ENCODE measurements around the gene ADORA1. TPM values are rescaled to one million over a fixed set of nuclear protein-coding genes. Genes with fewer than 3 reads are reported as not detected.

ADORA1 gene
- total and polyA plus RNA-seq, 10 of the 15 experiments (the other 5 are each of a cell fraction or from before 2014, with no cell fraction given) = not detected

DNA sequence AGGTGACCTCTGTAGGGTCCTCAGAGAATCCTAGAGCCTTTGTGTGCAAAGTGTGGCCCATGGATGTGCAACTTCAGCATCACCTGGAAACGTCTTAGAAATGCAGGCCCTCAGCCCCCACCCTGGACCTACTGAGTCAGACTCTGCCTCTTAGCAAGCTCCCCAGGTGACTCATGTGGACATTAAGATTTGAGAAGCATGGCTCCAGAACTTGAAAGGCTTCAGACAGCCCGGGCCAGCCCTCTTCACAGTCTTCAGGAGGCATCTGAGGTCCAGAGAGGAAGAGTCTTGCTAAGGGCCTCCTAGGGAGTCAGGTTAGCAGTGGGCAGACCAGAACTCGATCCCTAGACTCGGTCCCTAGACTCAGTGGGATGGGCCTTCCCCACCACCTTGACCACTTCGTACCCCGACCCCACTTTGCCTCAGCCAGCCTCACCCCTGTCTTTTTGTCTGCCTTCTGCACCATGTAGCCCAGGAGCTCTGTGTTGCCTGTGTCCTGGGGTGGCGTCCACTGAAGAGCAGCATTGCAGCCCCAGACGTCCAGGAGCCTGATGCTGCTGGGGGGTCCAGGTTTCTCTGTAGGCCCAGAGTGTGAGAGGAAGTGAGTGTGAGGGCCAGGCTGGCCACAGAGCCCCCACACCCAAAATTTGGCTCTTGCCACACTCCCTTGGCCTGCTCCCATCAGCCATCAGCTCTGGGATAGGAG lies 43.3 kb downstream of the ADORA1 start:
- Histone ChIP-seq H3K9me3 (replicated peaks; ENCODE audit: control insufficient read depth, insufficient read depth, low read length) (no peaks in the 10 kb centered on the region), H3K4me3 (no peak overlapping the region), H3K27ac (ENCODE audit: control insufficient read depth, insufficient read depth) (no peak overlapping the region), H3K9ac (ENCODE audit: control insufficient read depth, insufficient read depth, low read length) (no peak overlapping the region), H3K79me2 (ENCODE audit: control insufficient read depth, insufficient read depth, low read length) (no peaks in the 10 kb centered on the region), H3K4me2 (ENCODE audit: control insufficient read depth, insufficient read depth) (no peak overlapping the region), H4K20me1 (ENCODE audit: control insufficient read depth, insufficient read depth) (no peaks in the 10 kb centered on the region), H3K36me3 (ENCODE audit: control insufficient read depth in 2 of 2, insufficient read depth in 2 of 2, low read length in 1 of 2) (no peaks in the 10 kb centered on the region), H2AFZ (ENCODE audit: control insufficient read depth, low read depth, low read length) (no peak overlapping the region), H3K4me1 (ENCODE audit: control insufficient read depth, insufficient read depth, low read length) (peaks cover 4% of the 10 kb centered on the region; the same call in 1 of the 2 replicates), H3K27me3 (replicated peaks in 1 of 2; ENCODE audit: control insufficient read depth in 2 of 2, insufficient read depth in 2 of 2, low read length in 1 of 2) (no peaks in the 10 kb centered on the region; a peak in 2 of 4 replicates)
- ChIA-PET RAD21 (ENCODE audit: unreplicated experiment) (interaction anchor here (3.1 to 4.5 kb wide), 3 partner anchors 45 to 131 kb away, joined by 13 to 35 read pairs (median 17); no protein-coding TSS in a partner anchor), POLR2A (no interaction called here), CTCF (interaction anchor here (1.0 to 8.0 kb wide), 9 partner anchors 8 to 143 kb away, joined by 3 to 114 read pairs (median 15); no protein-coding TSS in a partner anchor), SMC1A (ENCODE audit: uncharacterized antibody, unreplicated experiment) (interaction anchor here (0.9 to 3.6 kb wide), 3 partner anchors 45 to 131 kb away, joined by 4 to 24 read pairs (median 6); no protein-coding TSS in a partner anchor)
- intact Hi-C loops (cut with micrococcal nuclease; ENCODE audit: unreplicated experiment) = loop anchor here (5.0 kb wide), 2 partner anchors 53 to 97 kb away; no protein-coding TSS in a partner anchor
- ATAC-seq (no peak), FAIRE-seq (no peak), DNase-seq (ENCODE audit: low read depth, low spot score) (no peak)
- TF ChIP-seq RFX5 (IDR thresholded peaks at IDR 0.05; ENCODE audit: low read depth, low read length) = no peak
- TF ChIP-seq ESRRA (IDR thresholded peaks at IDR 0.05; ENCODE audit: low read length) = no peak
- no peak for TF ChIP-seq MXI1 (IDR thresholded peaks at IDR 0.05; ENCODE audit: low read depth, low read length)
- no peak for TF ChIP-seq PAX5 (IDR thresholded peaks at IDR 0.05; ENCODE audit: borderline replicate concordance, low read depth, low read length)
- TF ChIP-seq, protein P1, sequence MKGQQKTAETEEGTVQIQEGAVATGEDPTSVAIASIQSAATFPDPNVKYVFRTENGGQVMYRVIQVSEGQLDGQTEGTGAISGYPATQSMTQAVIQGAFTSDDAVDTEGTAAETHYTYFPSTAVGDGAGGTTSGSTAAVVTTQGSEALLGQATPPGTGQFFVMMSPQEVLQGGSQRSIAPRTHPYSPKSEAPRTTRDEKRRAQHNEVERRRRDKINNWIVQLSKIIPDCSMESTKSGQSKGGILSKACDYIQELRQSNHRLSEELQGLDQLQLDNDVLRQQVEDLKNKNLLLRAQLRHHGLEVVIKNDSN (IDR thresholded peaks at IDR 0.05; ENCODE audit: borderline replicate concordance, extremely low read length, insufficient read depth, low read depth, low read length) = no peak
- TF ChIP-seq LARP7 (IDR thresholded peaks at IDR 0.05) = no peak
- no peak for TF ChIP-seq NR2C1 (IDR thresholded peaks at IDR 0.05)
- no peak for TF ChIP-seq GABPA (IDR thresholded peaks at IDR 0.05; ENCODE audit: low read depth)
- TF ChIP-seq RB1 (IDR thresholded peaks at IDR 0.05; ENCODE audit: borderline replicate concordance) = no peak
- no peak for TF ChIP-seq NFIC (IDR thresholded peaks at IDR 0.05; ENCODE audit: low read depth, low read length)
- TF ChIP-seq KLF5 (IDR thresholded peaks at IDR 0.05; ENCODE audit: partially characterized antibody) = no peak
- no peak for TF ChIP-seq MTA2 (IDR thresholded peaks at IDR 0.05; ENCODE audit: low read depth)
- no peak for TF ChIP-seq JUND (IDR thresholded peaks at IDR 0.05; ENCODE audit: low read depth, low read length)
- no peak for TF ChIP-seq SUZ12 (IDR thresholded peaks at IDR 0.05; ENCODE audit: unreplicated experiment)
- TF ChIP-seq, protein P2, sequence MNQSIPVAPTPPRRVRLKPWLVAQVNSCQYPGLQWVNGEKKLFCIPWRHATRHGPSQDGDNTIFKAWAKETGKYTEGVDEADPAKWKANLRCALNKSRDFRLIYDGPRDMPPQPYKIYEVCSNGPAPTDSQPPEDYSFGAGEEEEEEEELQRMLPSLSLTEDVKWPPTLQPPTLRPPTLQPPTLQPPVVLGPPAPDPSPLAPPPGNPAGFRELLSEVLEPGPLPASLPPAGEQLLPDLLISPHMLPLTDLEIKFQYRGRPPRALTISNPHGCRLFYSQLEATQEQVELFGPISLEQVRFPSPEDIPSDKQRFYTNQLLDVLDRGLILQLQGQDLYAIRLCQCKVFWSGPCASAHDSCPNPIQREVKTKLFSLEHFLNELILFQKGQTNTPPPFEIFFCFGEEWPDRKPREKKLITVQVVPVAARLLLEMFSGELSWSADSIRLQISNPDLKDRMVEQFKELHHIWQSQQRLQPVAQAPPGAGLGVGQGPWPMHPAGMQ (IDR thresholded peaks at IDR 0.05; ENCODE audit: borderline replicate concordance) = no peak
- TF ChIP-seq ATF7 (IDR thresholded peaks at IDR 0.05; ENCODE audit: low read depth) = no peak
- no peak for TF ChIP-seq TAF1 (IDR thresholded peaks at IDR 0.05; ENCODE audit: borderline replicate concordance, low read depth, low read length)
- TF ChIP-seq, protein P3, sequence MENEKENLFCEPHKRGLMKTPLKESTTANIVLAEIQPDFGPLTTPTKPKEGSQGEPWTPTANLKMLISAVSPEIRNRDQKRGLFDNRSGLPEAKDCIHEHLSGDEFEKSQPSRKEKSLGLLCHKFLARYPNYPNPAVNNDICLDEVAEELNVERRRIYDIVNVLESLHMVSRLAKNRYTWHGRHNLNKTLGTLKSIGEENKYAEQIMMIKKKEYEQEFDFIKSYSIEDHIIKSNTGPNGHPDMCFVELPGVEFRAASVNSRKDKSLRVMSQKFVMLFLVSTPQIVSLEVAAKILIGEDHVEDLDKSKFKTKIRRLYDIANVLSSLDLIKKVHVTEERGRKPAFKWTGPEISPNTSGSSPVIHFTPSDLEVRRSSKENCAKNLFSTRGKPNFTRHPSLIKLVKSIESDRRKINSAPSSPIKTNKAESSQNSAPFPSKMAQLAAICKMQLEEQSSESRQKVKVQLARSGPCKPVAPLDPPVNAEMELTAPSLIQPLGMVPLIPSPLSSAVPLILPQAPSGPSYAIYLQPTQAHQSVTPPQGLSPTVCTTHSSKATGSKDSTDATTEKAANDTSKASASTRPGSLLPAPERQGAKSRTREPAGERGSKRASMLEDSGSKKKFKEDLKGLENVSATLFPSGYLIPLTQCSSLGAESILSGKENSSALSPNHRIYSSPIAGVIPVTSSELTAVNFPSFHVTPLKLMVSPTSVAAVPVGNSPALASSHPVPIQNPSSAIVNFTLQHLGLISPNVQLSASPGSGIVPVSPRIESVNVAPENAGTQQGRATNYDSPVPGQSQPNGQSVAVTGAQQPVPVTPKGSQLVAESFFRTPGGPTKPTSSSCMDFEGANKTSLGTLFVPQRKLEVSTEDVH (IDR thresholded peaks at IDR 0.05; ENCODE audit: low read depth, partially characterized antibody) = no peak
- no peak for TF ChIP-seq PML (IDR thresholded peaks at IDR 0.05; ENCODE audit: low read length)
- in situ Hi-C loops (cut with MboI) = no loop called here
- 2% methylated on average over 8 of the region's 8 CpGs for WGBS (ENCODE audit: insufficient coverage, insufficient replicate concordance, low lambda C conversion rate, missing lambda C conversion rate)
- BruUV-seq (replicated peaks) = no TSS peak

All from GM12878 (cell line).